ENCODE data around the gene THBS2.

THBS2 gene

DNA sequence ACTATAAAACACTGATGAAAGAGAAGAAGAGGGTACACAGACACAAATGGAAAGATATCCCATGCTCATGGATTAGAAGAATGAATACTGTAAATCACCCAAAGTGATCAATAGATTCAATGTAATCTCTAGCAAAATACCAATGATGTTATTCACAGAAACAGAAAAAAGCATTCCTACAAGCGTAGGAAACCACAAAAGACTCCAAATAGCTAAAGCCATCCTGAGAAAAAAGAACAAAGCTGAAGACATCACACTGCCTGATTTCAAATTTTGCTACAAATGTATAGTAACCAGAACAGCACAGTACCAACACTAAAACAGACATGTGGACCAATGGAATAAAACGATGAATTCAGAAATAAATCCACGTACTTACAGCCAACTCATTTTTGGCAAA lies 43.0 kb downstream of the THBS2 start:
- Histone ChIP-seq H3K36me3 (ENCODE audit: low read depth) (no peaks in the 10 kb centered on the region), H3K4me3 (ENCODE audit: severe bottlenecking) (no peak overlapping the region), H3K4me1 (ENCODE audit: insufficient read depth, poor library complexity, severe bottlenecking) (peaks cover 17% of the 10 kb centered on the region), H3K9me3 (ENCODE audit: severe bottlenecking) (peaks cover 3% of the 10 kb centered on the region), H3K27ac (ENCODE audit: poor library complexity, severe bottlenecking) (no peak overlapping the region), H3K27me3 (ENCODE audit: insufficient read depth, poor library complexity, severe bottlenecking) (no peaks in the 10 kb centered on the region)
- TF ChIP-seq, protein P1, sequence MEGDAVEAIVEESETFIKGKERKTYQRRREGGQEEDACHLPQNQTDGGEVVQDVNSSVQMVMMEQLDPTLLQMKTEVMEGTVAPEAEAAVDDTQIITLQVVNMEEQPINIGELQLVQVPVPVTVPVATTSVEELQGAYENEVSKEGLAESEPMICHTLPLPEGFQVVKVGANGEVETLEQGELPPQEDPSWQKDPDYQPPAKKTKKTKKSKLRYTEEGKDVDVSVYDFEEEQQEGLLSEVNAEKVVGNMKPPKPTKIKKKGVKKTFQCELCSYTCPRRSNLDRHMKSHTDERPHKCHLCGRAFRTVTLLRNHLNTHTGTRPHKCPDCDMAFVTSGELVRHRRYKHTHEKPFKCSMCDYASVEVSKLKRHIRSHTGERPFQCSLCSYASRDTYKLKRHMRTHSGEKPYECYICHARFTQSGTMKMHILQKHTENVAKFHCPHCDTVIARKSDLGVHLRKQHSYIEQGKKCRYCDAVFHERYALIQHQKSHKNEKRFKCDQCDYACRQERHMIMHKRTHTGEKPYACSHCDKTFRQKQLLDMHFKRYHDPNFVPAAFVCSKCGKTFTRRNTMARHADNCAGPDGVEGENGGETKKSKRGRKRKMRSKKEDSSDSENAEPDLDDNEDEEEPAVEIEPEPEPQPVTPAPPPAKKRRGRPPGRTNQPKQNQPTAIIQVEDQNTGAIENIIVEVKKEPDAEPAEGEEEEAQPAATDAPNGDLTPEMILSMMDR (IDR thresholded peaks at IDR 0.05; ENCODE audit: poor library complexity, severe bottlenecking): no peak
- DNase-seq (ENCODE audit: low spot score) (no peak), ATAC-seq (ENCODE audit: low read depth) (no peak)

DNA sequence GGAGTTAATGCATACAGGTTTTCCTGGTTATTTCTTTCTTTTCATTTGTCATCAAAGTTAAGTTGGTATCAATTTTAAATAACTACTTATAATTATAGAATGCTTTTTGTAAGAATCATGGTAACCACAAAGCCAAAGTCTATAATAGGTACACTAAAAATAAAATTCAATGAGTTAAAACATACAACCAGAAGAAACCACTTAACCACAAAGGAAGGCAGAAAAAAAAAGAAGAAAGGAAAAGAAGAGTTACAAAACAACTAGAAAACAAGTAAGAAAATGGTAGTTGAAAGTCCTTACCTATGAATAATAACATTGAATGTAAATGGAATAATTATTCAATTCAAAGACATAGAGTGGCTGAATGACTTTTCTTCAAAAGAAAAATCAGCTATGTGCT lies 45.6 kb downstream of the THBS2 start:
- TF ChIP-seq, protein P1 (IDR thresholded peaks at IDR 0.05; ENCODE audit: poor library complexity, severe bottlenecking): no peak
- Histone ChIP-seq H3K27ac (ENCODE audit: poor library complexity, severe bottlenecking) (no peak overlapping the region), H3K4me3 (ENCODE audit: severe bottlenecking) (no peak overlapping the region), H3K27me3 (ENCODE audit: insufficient read depth, poor library complexity, severe bottlenecking) (no peaks in the 10 kb centered on the region), H3K9me3 (ENCODE audit: severe bottlenecking) (peaks cover 3% of the 10 kb centered on the region), H3K4me1 (ENCODE audit: insufficient read depth, poor library complexity, severe bottlenecking) (peaks cover 5% of the 10 kb centered on the region), H3K36me3 (ENCODE audit: low read depth) (no peaks in the 10 kb centered on the region)
- no peak for ATAC-seq (ENCODE audit: low read depth)
- no peak for DNase-seq (ENCODE audit: low spot score)

DNA sequence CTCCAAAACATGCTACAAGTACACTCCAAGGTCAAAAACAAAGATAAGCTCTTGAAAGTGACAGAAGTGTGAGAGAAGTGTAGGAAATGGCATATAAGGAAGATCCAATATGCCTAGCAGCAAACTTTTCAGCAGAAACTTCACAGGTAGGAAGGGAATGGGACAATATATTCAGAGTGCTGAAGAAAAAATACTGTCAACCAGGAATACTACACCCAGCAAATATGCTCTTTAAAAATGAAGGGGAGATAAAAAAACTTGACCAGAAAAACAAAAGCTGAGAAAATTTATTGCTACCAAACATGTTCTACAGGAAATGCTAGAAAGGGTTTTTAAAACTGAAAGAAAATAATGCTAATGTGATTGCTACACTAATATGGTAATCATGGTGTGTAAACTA lies 46.2 kb downstream of the THBS2 start:
- no peaks in the 10 kb centered on the region for H3K36me3 ChIP-seq (ENCODE audit: low read depth)
- TF ChIP-seq, protein P1 (IDR thresholded peaks at IDR 0.05; ENCODE audit: poor library complexity, severe bottlenecking): no peak
- H3K27me3 ChIP-seq (ENCODE audit: insufficient read depth, poor library complexity, severe bottlenecking): no peaks in the 10 kb centered on the region
- peaks cover 3% of the 10 kb centered on the region for H3K9me3 ChIP-seq (ENCODE audit: severe bottlenecking)
- DNase-seq (ENCODE audit: low spot score): no peak
- H3K4me3 ChIP-seq (ENCODE audit: severe bottlenecking): no peak overlapping the region
- ATAC-seq (ENCODE audit: low read depth): no peak
- peaks cover 2% of the 10 kb centered on the region for H3K4me1 ChIP-seq (ENCODE audit: insufficient read depth, poor library complexity, severe bottlenecking)
- H3K27ac ChIP-seq (ENCODE audit: poor library complexity, severe bottlenecking): no peak overlapping the region

DNA sequence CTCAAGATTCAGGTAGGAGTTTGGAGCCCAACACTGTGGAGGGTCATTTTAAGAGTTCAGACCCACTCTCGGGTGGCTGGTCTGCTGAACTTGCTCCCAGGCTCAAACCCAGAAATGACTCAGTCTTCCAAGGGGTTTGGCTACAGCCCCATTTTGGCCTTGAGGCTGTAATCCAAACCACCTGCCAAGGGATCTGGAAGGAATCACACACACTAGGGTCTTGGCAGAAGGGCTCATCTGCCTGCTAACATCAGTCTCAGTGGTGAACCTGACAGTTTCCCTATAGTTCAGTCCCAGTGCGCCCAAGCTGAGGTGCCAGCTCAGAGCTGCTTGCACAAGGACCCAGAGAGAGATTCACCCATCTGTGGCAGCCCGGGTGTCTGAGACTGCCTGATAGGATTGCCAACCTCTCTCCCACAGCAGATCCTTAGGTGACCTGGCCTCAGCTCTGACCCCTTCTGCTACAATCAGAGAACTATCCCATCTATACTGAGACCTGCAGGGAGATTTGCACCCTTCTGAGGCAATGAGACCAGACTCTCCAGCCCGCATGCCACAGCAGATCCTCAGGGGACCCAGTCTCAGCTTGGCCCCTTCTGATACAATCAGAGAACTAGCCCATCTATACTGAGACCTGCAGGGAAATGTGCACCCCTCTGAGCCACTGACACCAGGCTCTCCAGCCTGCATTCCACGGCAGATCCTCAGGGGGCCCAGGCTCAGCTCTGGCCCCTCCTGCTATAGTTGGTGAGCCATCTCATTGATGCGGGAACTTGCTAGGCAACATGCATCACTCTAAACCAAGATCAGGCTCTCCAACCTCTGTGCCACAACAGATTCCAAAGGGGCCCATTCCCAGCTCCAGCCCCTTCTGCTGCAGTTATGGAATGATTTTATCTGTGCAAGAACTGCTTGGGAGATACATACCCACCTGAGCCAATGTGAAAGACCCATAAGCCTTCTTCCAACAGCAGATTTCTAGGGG lies 48.2 kb downstream of the THBS2 start:
- Histone ChIP-seq H3K27ac (ENCODE audit: poor library complexity, severe bottlenecking) (no peak overlapping the region), H3K4me3 (ENCODE audit: severe bottlenecking) (no peak overlapping the region), H3K27me3 (ENCODE audit: insufficient read depth, poor library complexity, severe bottlenecking) (no peaks in the 10 kb centered on the region), H3K9me3 (ENCODE audit: severe bottlenecking) (peaks cover 3% of the 10 kb centered on the region), H3K36me3 (ENCODE audit: low read depth) (no peaks in the 10 kb centered on the region), H3K4me1 (ENCODE audit: insufficient read depth, poor library complexity, severe bottlenecking) (no peaks in the 10 kb centered on the region)
- ATAC-seq (ENCODE audit: low read depth) (no peak), DNase-seq (ENCODE audit: low spot score) (no peak)
- TF ChIP-seq, protein P1 (IDR thresholded peaks at IDR 0.05; ENCODE audit: poor library complexity, severe bottlenecking): no peak

DNA sequence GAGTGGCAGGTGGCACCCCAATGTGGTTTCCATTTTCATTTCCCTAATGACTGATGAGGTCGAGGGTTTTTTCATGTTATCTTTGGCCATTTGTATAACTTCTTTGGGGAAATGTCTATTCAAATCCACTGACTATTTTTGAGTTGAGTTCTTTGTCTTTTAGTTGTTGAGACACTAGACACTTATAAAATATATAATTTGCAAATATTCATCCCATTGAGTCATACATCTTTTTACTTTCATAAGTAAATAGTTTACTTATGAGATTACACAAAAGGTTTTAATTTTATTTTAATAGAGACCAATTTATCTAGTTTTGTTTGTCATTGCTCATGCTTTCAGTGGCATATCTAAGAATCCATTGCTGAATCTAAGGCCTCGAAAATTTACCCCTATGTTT lies 49.5 kb downstream of the THBS2 start:
- H3K27me3 ChIP-seq (ENCODE audit: insufficient read depth, poor library complexity, severe bottlenecking): no peaks in the 10 kb centered on the region
- H3K4me1 ChIP-seq (ENCODE audit: insufficient read depth, poor library complexity, severe bottlenecking): no peaks in the 10 kb centered on the region
- no peak overlapping the region for H3K4me3 ChIP-seq (ENCODE audit: severe bottlenecking)
- no peak overlapping the region for H3K27ac ChIP-seq (ENCODE audit: poor library complexity, severe bottlenecking)
- peaks cover 3% of the 10 kb centered on the region for H3K9me3 ChIP-seq (ENCODE audit: severe bottlenecking)
- TF ChIP-seq, protein P1 (IDR thresholded peaks at IDR 0.05; ENCODE audit: poor library complexity, severe bottlenecking): no peak
- no peak for ATAC-seq (ENCODE audit: low read depth)
- DNase-seq (ENCODE audit: low spot score): no peak
- H3K36me3 ChIP-seq (ENCODE audit: low read depth): no peaks in the 10 kb centered on the region

All from RWPE2 (cell line).